Stomach (tissue), 4 donors: ENCODE data around the gene ARHGEF4.

Source experiments
- CTCF ChIP-seq, 7 experiments: fragments of 450-650 bp in 4 of 7; fragments of 200-600 bp in 3 of 7; sonication (generic) in 3 of 7; IDR thresholded peaks; one replicate each; pipeline ENCODE4 v1.5.1; 2016 to 2019; ENCODE audit warnings: antibody characterized with exemption in 7 of 7, control low read depth in 2 of 7, mild to moderate bottlenecking in 1 of 7
- EP300 ChIP-seq: sonication (generic); formaldehyde crosslinking; IDR thresholded peaks from one replicate; pipeline ENCODE4 v1.6.1; 2017; ENCODE audit warnings: antibody characterized with exemption
- POLR2A ChIP-seq, 4 donors: fragments of 450-650 bp; IDR thresholded peaks; one replicate each; pipeline ENCODE4 v1.6.1; 2016; ENCODE audit warnings: antibody characterized with exemption in 4 of 4, control low read depth in 2 of 4, mild to moderate bottlenecking in 1 of 4, moderate library complexity in 1 of 4
- POLR2AphosphoS5 ChIP-seq, 3 donors: sonication (generic); formaldehyde crosslinking; IDR thresholded peaks; one replicate each; pipeline ENCODE4 v1.6.1; 2016; ENCODE audit warnings: antibody characterized with exemption in 3 of 3

DNA sequence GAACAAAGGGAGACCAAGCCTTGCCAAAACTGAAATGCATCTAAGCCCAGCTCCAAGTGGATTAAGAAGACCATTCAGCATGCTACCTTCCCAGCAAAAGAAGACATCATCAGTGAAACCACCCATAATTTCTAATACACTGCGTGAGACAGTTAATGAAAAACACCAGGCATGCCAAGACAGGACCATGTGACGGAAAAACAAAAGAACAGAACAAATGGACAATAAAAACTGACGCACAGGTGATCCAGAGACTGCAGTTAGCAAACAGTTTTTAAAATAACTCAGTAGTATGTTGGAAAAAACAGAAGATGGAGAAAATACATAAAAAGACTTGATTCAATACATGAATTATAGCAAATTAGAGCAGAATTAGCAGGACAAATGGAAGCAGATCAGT lies 241.3 kb downstream of the ARHGEF4 start:
- no peak for TF ChIP-seq CTCF (IDR thresholded peaks at IDR 0.05)
- no peak for TF ChIP-seq POLR2A (IDR thresholded peaks at IDR 0.05)
- no peak for TF ChIP-seq POLR2AphosphoS5 (IDR thresholded peaks at IDR 0.05)
- no peak for TF ChIP-seq EP300
